Fibroblast of villous mesenchyme (primary cell): ENCODE measurements around the gene MARCHF3. TPM values are rescaled to one million over a fixed set of nuclear protein-coding genes. Genes with fewer than 3 reads are reported as not detected.
"Not testable (repeated sequence)": the region's sequence is repeated elsewhere in the genome, so short reads cannot be mapped to it uniquely, and the experiment has no call there.

Experiments
- DNase-seq: peaks from one replicate; pipeline ENCODE4 v3.0.0-alpha.2; 2010; ENCODE audit warnings: low read depth
- H3K4me3 ChIP-seq: 2 replicates; pipeline ENCODE4 v1.5.1; 2011; ENCODE audit warnings: low read depth, mild to moderate bottlenecking, low read length
- CTCF ChIP-seq: IDR thresholded peaks from 2 replicates; pipeline ENCODE4 v1.5.1; 2012; ENCODE audit warnings: low read depth, mild to moderate bottlenecking, low read length; ENCODE audit not compliant: insufficient read depth
- total RNA-seq: library from RNA; depleted of rRNA; stranded (reverse); fragments of >200 nt; gene quantifications from 2 replicates; pipeline ENCODE4 v1.2.3, GENCODE V29; 2012

MARCHF3 gene
- total RNA-seq, 1 donor, result 10.4 TPM

- DNase-seq, result no peak
- no peak overlapping the region for H3K4me3 ChIP-seq
- no peak for TF ChIP-seq CTCF
These were observed 166.2 kb downstream of the MARCHF3 start for GRCh38 chr5:126864042-126864688.

- TF ChIP-seq CTCF, result no peak
- no peak overlapping the region for H3K4me3 ChIP-seq
- DNase-seq, result no peak
These were observed 167.0 kb downstream of the MARCHF3 start for GRCh38 chr5:126863402-126863801.

- H3K4me3 ChIP-seq, result no peak overlapping the region
- DNase-seq, result no peak
- no peak for TF ChIP-seq CTCF
These were observed 171.9 kb downstream of the MARCHF3 start for GRCh38 chr5:126858441-126858840.

- peak; percentile 89 for DNase-seq
- no peak for TF ChIP-seq CTCF
- no peak overlapping the region for H3K4me3 ChIP-seq
These were observed 172.6 kb downstream of the MARCHF3 start for GRCh38 chr5:126857472-126858410.

- peak; percentile 34 for DNase-seq
- H3K4me3 ChIP-seq, result no peak overlapping the region
- no peak for TF ChIP-seq CTCF
These were observed 175.1 kb downstream of the MARCHF3 start for GRCh38 chr5:126855266-126855665.

GRCh38 chr5:126854526-126855110 is 175.7 kb downstream of the MARCHF3 start:
- no peak for TF ChIP-seq CTCF
- no peak overlapping the region for H3K4me3 ChIP-seq
- DNase-seq, result no peak

GRCh38 chr5:126853541-126854307 is 176.6 kb downstream of the MARCHF3 start:
- not testable (repeated sequence) for DNase-seq

More at GRCh38 chr5:126853541-126854307, 176.6 kb downstream of the MARCHF3 start:
- H3K4me3 ChIP-seq, result not testable (repeated sequence)
